Measurements from ENCODE around the gene EXOC2.

The EXOC2 gene

DNA sequence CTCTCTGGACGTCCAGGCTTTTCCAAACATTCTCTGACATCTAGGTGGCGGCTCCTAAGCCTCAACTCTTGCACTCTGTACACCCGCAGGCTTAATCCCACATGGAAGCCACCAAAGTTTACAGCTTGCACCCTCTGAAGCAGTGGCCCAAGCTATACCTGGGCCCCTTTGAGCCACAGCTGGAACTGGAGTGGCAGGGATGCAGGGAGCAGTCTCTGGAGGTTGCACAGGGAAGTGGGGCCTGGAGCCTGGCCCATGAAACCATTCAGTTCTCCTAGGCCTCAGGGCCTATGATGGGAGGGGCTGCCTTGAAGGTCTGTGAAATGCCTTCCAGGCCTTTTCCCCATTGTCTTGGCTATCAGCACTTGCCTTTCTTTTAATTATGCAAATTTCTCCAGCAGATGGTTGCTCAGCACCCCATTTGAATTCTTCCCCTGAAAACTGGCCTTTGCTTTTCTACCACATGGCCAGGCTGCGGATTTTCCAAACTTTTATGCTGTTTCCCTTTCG is 236.5 kb downstream of the EXOC2 start:
- no peak for DNase-seq

DNA sequence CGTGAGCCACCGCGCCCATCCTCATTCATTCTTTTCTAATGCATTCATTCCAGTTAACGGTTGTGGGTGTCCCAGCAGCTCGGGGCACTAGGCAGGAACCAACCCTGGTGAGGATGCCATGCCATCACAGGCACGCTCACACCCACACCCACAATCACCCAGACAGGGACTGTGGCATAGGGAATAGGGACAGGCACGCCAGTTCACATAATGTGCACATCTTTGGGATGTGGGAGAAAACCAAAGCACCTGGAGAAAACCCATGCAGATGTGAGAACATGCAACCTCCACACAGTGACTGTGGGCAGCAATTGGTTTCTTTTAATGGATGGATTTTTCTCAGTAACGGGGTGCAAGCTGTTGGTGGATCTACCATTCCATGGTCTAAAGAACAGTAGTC is 237.1 kb downstream of the EXOC2 start:
- no peak for DNase-seq

DNA sequence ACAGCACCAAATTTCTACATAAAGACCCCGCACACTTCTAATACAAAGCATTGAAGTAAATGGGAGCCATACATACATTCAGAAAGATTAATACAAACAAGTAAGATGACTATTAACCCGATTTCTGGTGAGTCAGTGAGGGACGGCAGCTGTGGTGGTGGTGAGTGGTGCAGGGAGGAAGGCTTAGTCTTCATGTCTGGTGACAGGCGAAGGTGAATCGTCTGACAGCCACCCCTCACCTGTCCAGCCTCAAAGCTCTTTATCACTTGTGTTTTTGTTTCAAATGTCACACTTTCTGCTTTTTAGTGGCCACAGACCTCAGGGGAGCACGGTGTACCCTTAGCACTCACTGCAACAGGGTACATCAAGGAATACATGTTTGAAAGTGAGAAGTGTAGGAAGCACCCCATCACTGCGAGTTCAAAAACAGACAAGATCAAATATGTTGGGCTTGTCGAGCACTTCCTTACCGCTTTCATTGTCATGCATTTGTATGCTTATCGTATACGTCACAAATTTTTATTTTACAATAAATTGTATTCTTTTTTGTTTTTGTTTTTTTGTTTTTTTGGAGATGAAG is 237.8 kb downstream of the EXOC2 start:
- no peak for DNase-seq

DNA sequence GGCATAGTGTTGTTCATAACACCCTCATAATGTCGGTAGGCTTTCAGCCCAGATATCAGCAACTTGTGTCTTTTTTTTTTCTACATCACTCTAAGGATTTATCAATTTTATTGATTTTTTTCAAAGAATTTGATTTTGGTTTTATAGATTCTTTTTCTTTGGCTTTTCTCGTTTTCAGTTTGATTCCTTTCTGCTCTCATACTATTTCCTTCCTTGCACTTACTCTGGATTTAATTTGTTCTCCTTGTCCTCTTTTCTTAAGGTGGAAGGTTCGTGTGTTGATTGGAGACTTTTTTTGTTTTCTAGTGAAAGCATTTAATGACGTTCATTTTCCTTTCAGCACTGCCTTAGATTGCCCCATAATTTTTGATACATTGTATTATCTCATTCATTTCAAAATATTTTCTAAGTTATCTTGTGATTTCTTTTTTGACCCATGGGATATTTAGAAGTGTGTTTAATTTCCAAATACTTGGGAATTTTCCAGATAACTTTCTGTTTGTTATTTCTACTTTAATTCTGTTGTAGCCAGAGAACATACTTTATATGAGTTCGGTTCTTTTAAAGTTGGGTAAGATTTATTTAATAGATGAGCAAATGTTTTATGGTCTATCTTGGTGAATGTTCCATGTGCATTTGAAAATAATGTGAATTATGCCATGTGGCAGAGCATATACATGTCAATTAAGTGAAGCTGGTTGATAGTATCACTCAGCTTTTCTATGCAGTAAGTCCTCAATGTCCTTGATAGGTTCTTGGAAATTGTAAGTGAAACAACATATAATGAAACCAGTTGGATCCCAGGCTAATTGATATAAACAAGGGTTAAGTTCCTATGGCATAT is 238.6 kb downstream of the EXOC2 start:
- no peak for DNase-seq

DNA sequence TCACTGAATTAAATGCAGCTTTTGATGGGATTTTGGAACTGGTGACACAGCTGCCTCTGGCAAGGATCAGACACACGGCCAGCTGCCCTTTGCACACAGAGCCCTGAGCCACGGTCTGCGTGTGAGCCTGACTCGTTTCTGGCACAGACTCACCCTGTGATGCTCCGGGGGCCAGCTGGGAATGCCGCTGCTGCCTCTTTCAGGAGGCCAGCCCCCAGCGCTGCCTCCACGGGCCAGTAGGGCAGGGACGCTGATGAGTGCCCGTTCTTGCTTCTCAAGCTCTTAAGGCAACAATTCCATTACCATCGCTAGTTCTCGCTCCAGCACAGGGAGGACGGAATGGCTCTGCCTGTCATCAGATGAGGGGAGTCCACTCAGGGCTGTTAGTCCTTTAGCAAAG is 239.8 kb downstream of the EXOC2 start:
- DNase-seq = no peak

DNA sequence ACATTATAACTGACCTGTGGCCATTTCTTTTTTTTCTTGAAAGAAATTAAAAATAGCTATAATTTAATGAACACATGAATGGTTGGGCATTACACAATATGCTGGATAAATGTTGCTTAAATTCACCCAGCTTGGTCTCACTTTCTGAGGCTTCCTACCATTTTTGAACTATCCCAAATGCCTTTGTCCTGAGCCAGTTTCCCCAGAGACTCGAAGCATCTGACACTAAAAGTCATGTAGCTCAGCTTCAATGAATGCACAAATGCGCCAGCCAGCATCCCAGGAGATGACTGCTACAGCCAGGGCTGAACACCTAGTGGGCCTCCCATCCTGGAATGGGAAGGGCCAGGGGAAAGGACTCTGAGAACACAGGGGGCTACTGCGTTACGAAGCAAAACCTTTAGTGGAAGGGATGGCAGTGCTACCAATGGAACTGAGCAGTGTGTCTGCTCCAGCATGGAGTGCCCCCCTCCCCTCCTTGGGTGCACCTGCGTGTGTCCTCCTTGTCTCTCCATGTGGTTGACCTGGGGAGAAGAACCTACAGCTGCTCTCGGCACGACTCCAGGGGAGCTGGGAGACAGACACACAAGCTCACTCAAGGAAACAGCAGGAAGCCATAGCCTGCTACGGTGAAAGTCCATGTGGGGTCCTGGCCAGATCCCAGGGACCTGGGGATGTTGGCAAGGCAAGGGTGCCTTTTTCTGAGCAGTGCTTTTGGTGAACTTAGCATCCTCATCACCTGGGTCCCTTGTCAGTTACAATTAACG is 240.5 kb downstream of the EXOC2 start:
- DNase-seq = no peak

DNA sequence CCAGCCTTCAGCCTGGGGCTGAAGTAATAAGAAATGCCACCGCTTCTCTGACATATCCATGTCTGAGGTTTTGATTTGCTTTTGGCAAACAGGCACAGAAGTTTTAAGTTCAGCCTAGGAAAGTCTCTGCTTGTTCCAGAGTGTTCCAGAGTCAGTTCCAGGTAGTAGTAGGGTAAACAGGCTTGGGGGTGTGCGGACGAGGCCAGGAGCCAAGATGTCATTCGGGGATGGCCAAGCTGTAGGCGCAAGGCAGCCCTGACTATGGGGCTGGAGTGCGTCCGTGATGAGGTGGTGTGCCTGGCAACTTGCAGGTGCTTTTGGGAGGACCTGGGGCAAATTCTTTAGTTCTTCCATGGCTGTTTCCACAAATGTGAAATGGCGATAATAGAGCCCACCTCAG is 241.1 kb downstream of the EXOC2 start:
- no peak for DNase-seq

DNA sequence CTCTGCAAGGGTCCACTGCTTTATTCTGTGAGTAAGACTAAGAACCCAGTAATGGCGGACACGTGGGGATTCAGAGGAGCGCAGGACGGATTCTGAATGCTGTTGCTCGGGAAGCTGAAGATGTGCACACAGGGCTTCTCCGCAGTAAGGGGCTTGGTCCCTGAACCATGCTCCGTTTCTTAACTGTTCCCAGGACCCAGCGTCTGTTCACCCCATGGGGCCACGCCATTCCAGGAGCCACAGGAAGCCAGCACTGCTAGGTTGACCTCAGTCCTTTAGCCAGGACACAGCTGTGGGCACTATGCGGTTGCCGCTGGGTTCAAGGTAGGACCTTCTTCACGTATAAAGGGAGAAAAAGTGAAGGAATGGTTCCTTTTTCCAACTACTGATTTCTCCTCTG is 241.6 kb downstream of the EXOC2 start:
- DNase-seq = no peak

DNA sequence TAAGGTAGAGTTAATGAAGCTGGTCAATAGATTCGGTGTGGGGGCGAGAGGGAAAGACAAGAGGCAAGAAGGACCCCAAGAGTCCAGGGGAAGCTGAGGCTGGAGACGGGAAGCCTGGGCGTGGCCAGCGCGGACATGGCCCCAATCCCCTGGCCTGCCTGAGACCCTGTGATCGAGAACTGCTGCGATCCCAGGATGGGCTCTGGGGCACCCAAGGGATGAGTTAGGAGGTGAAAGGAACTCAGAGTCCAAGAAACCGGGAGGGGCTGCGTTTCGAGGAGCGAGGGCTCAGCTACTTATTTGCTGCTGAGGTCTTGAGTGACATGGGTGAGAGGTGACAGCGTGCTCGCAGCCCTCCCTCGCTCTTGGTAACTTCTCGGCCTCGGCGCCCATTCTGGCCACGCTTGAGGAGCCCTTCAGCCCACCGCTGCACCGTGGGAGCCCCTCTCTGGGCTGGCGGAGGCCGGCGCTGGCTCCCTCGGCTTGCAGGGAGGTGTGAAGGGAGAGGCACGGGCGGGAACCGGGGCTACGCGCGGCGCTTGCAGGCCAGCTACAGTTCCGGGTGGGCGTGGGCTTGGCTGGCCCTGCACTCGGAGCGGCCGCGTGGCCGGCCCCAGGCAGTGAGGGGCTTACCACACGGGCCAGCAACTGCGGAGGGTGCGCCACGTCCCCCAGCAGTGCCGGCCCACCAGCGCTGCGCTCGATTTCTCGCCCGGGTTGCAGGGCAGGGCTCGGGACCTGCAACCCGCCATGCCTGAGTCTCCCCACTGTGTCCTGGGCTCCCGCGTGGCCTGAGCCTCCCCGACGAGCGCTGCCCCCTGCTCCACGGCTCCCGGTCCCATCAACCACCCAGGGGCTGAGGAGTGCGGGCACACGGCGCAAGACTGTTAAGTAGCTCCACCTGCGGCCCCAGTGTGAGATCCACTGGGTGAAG is 243.2 kb downstream of the EXOC2 start:
- no peak for DNase-seq

DNA sequence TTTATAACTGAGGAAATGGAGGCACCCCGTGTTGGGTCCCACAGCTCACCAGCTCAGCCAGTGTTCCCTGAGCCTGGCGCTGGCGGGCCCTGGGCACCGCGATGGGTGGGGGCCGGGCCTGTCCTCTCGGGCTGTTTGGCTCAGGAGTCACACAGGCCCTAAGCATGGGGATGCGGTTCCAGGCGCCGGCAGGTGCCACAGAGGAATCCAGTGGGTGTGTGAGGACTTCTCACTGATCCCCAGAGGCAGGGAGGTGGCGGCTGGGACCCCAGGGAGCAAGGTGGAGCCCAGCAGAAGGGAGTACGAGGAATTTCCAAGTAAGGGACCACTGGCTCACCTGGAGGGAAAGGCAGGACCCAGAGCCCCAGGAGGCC is 243.9 kb downstream of the EXOC2 start:
- DNase-seq = no peak

DNA sequence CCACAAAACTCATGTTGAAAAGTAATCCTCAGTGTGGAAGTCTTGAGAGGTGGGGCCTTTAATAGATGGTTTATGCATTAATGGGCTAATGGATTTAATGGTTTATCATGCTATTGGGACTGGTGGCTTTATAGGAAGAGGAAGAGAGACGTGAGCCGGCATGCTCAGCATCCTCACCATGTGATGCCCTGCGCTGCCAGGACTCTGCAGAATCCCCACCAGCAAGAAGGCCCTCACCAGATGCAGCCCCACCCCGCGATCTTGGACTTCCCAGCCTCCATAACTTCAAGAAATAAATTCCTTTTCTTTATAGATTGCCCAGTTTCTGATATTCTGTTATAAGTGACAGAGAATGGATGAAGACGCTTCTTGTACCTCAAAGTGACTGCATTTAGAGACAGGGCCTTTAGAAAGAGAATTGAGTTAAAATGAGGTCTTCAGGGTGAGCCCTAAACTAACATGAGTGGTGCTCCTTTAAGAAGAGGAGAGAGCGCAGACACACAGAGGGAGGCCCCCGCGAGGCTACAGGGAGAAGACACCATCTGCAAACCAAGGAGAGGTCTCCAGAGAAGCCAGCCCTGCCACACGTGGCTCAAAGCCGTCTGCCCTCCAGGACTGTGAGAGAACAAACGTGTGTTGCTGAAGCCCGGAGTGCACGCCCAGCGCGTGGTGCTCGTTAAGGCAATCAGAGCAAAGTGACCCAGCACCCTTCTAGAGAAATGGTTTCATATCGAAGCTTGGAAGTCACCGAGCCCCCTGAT is 244.5 kb downstream of the EXOC2 start:
- no peak for DNase-seq

DNA sequence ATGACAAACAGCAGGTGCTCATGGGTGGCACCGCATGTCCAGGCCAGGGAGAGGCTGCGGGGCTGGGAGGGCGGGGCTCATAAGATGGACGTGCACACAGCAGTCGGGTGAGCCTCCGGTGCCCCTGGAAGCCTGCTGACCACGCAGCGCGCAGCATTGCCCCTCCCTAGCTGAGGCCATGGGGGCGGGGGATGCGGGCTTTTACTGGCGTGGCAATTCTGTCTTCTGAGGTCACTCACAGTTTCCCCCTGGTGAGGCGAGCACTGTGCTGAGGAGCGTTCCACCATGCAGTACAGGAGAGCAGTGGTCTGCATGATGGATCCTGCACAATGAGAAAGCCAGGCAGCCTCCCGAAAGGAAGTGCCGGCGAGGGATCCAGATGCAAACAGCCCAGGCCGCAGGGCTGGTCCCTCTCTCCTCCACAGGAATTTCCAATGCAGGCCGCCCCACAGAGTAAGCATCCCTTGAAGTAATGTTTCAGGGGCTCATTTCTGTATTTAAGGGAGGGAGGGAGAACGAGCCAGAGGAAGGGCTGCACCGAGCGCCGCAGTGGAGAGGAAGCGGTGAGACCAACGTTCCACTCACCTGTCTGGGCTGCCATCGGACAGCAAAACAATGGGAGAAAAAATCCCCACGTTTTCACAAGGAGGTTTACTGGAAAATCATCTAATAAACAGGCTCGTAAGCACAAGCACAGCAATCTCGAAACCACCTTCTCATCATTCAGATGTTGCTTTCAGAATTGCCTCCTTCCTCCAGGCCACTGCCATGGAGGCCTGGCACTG is 245.4 kb downstream of the EXOC2 start:
- no peak for DNase-seq

DNA sequence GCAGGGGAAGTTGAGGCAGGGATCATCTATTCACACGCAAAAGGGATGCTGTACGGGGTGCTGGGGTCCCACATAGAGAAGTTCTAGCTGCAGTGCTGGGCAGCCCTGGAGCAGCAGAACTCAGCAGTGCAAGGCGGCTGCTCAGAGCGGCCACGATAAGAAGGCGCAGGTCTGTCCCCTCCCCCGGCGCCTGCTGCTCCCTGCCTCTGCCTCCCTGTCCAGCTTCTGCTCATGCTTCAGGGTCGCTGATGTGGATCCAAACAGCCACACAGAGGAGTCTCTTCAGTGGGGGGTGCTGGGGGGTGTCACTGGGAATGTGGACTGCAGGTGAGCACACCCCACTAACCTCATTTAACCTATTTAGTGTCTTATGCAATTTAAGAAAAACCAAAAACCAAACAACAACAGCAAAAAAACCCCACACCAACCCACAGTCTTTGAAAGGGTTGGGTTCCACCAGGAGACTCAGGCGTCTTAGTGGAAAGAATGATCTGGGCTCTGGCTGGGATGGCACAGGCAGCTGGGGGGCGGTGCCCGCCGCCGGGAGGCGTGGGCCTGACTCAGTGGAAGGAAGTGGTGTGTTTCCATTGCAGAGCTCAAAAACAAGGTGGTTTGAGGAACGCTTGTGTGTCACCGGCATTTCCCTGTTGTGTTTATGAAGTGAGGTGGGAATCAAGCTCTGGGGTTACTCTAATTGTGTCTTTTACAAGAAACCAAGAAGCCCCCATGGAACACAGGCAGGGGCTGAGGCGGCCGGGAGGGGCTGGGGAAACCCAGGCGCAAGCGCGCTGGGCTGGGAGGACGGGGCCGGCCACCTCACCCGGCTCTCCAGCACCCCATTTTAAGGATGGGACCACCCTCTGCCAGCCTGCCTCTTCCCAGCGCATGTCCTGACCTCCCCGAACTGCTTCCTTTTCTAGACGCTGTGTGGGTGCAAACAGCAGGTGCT is 246.2 kb downstream of the EXOC2 start:
- DNase-seq = no peak

DNA sequence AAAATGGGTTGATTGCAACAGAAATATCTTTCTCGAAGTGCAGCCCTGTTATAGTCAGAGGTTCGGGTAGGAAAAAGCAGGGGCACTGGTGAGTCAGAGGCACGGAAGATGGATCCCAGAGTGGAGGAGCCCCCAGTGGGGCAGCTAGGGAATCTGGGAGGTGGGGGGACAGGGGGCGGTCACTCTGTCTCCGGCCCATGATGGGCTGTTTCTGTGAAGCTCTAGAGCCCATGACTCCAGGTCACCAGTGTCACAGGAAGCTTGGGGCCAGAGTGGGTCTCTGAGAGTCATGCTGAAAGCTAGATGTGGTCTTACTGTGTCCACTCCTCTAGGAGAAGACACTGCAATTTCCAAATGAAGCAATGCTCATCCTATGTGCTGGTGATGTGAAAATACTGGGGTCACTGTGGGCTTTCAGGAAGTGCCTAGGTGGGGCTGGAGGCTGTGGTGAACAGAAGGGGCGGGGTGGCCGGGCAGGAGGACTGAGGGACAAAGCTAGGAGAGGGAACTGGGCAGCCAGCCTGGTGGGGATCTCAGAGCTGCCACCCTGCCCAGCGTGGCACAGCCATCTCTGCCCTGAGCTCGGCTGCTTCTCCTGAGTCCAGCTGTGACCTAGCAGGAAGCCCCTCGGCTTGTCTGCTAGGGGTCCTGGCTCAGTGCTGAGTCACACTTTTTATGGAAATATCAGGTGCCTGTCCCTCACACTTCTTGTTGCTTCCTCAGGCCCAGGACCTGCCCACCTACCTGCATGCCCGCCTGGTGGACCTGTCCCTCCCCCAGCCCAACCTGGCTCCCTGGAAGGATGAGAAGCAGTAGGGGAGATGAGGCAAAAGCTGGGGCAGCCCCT is 247.1 kb downstream of the EXOC2 start:
- no peak for DNase-seq

DNA sequence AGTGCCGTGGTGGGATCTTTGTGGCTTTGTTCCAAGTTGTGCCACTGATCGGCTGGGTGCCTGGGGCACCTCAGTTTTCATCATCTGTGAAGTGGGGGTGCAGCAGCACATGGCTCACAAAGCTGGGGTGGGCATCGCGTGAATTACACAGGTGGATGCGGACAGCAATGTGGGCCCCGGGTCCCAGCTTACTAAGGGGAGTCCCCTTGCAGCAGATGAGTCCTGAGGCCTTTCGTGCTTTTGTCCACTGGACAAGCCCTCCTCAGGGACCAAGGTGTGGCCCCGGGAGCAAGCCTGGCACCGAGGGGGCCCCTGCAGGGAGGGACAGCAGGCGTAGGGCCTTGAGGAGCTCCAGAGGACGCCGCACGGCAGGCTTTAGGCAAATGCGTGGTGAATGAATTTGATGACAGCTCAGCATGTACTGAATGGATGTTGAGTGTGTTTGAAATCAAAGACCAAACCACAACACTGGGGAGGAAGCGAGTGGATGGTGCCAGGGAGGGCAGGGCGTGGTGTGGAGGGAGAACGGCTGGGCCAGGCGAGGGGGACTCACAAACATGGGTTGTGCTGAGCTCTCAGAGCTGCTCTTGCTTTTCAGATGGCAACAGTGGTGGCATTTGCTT is 248.2 kb downstream of the EXOC2 start:
- DNase-seq = no peak

DNA sequence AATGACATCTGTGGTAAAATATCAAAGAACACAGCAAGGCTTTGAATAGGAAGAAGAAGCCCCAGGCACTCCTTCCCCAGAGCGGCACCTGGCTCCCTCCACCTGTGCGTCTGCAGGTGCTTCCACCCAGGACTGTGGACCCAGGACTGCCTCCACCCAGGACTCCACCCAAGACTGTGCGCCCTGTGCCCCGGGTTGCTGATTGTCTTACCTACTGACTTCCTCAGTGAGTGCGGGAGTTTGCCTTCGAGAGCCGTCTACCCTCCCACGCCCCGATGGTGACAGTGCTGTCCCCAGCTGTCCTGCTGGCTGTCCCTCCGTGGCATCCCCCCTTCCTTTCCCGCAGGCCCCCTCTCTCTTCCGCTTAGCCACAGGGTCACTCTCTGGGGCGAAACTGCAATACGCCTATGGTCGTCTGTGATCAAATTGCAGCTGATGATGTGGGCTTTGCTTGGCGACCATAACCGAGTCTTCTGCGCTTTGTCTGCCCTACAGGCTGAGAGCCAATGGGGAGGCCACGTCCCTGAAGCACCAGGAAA is 249.2 kb downstream of the EXOC2 start:
- no peak for DNase-seq

DNA sequence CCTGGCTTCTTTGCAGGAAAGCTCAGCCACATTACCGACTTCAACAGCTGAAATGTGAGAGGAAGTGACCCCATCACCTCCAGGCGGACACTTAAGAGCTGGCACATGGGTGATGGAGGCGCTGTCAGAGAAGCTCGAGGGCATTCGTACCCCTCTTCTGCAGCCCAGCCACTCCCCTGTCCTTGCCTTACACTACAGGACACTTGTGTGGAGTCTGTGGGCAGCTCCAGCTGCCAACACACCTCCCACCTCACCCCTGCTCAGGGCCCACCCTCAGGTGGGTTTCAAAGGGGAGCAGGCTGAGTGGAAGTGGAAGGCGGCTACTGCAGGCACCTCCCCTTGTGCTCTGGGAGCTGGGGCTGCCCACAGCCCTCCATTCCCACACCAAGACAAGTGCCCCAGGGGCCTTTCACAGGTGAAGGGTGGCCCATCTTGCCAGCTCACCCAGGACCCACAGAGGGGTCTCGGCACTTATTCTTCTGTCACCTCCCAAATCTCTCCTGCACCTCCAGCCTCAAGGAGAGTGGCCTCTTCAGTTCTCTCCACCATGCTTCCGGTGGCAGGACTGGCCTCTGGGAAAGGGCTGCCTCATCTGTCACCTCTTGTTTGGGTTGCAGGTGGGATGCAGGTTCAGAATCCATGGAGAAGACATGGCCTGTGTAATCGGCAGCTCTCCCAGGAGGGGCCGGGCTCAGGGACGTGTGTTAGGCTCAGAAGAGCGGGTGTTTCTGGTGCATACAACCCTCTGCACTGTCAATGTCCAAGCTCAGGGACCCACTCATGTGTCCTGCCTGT is 251.6 kb downstream of the EXOC2 start:
- DNase-seq = no peak

Data from NCI-H510A treated with DMSO at 0.1 percent for 48 hours (cell line).